GM13977 (cell line): ENCODE results near the gene PAM.

Experiments used
- DNase-seq: peaks from one replicate; pipeline ENCODE4 v3.0.0; 2012; ENCODE audit warnings: low spot score
- CTCF ChIP-seq: IDR thresholded peaks from 2 replicates; pipeline ENCODE4 v1.5.1; 2012; ENCODE audit warnings: mild to moderate bottlenecking, control low read depth; ENCODE audit not compliant: insufficient read depth; ENCODE audit errors: extremely low read depth, missing control alignments
- in situ Hi-C: fragments of 300-500 bp; cut with MboI; formaldehyde crosslinking; loops from one replicate; pipeline ENCODE4 v1.12.0; 2022; ENCODE audit warnings: low sequenced_read_pairs, low pct_unique_long_range_greater_than_20kb, mixed read lengths, inconsistent platforms; ENCODE audit not compliant: unreplicated experiment

Gene PAM

GRCh38 chr5:102932781-102933180 lies 177.7 kb downstream of the PAM start:
- DNase-seq: no peak
- no peak for TF ChIP-seq CTCF
- in situ Hi-C loops: no loop called here

GRCh38 chr5:102933316-102933715 lies 178.2 kb downstream of the PAM start:
- no peak for TF ChIP-seq CTCF
- in situ Hi-C loops: no loop called here
- no peak for DNase-seq

- TF ChIP-seq CTCF: no peak
- in situ Hi-C loops: no loop called here
- DNase-seq: no peak
Measured at GRCh38 chr5:102933721-102934459, 178.8 kb downstream of the PAM start.

GRCh38 chr5:102937894-102938293 lies 182.8 kb downstream of the PAM start:
- no peak for TF ChIP-seq CTCF
- no peak for DNase-seq
- in situ Hi-C loops: no loop called here

- in situ Hi-C loops: no loop called here
Measured at GRCh38 chr5:102941111-102941510, 186.0 kb downstream of the PAM start.

GRCh38 chr5:102946414-102946813 lies 191.3 kb downstream of the PAM start:
- TF ChIP-seq CTCF: no peak
- no peak for DNase-seq
- in situ Hi-C loops: no loop called here

More at GRCh38 chr5:102941111-102941510, 186.0 kb downstream of the PAM start:
- no peak for DNase-seq
- no peak for TF ChIP-seq CTCF
